Activated naive CD4-positive, alpha-beta T cell treated with anti-CD3 and anti-CD28 coated beads, Interleukin-2, amount 50 U/mL, for 72 hours (primary cell): ENCODE data around the gene KHDRBS2. TPM values are rescaled to one million over a fixed set of nuclear protein-coding genes. Genes with fewer than 3 reads are reported as not detected.

Source experiments
- ATAC-seq, 2 donors: fragments of 150-1000 bp; cut with Tn5 transposase; 2 replicates each; pipeline ENCODE4 v1.10.0; 2021; ENCODE audit warnings: mild to moderate bottlenecking in 2 of 2, moderate library complexity in 2 of 2
- DNase-seq, 2 donors: peaks; one replicate each; pipeline ENCODE4 v3.0.0; 2021 to 2022; ENCODE audit warnings: low spot score in 2 of 2
- H3K27ac Mint-ChIP-seq, 2 donors: one replicate each; pipeline ENCODE4 v1.8.0; 2022; ENCODE audit warnings: mild to moderate bottlenecking in 2 of 2, mixed read lengths in 2 of 2
- H3K36me3 Mint-ChIP-seq, 2 donors: one replicate each; pipeline ENCODE4 v1.8.0; 2022; ENCODE audit warnings: mixed read lengths in 2 of 2
- H3K9me3 Mint-ChIP-seq, 2 donors: one replicate each; pipeline ENCODE4 v1.8.0; 2022; ENCODE audit warnings: mixed read lengths in 2 of 2
- total RNA-seq, 2 donors: library from RNA; stranded (reverse); gene quantifications; one replicate each; pipeline ENCODE4 v1.2.3, GENCODE V29; 2022

The KHDRBS2 gene
- total RNA-seq, 2 donors from 2014 or later, result not detected

GRCh38 chr6:61640463-61640862 is 645.6 kb downstream of the KHDRBS2 start:
- H3K27ac Mint-ChIP-seq, result no peak overlapping the region
- no peak for DNase-seq
- H3K9me3 Mint-ChIP-seq, result peaks cover 18 to 28% of the 10 kb centered on the region in 2 donors
- no peak for ATAC-seq
- H3K36me3 Mint-ChIP-seq, result no peaks in the 10 kb centered on the region
